NCI-H748 treated with DMSO at 0.1 percent for 48 hours (cell line): ENCODE results near the gene POP7.
A peak's percentile ranks its signal among the peaks of the same experiment; 100 is the strongest.
"Not testable (repeated sequence)": the region's sequence is repeated elsewhere in the genome, so short reads cannot be mapped to it uniquely, and the experiment has no call there.

Source experiments
- DNase-seq: peaks from one replicate; lab custom pipeline; 2025; lab: John Stamatoyannopoulos, UW

Gene POP7

DNA sequence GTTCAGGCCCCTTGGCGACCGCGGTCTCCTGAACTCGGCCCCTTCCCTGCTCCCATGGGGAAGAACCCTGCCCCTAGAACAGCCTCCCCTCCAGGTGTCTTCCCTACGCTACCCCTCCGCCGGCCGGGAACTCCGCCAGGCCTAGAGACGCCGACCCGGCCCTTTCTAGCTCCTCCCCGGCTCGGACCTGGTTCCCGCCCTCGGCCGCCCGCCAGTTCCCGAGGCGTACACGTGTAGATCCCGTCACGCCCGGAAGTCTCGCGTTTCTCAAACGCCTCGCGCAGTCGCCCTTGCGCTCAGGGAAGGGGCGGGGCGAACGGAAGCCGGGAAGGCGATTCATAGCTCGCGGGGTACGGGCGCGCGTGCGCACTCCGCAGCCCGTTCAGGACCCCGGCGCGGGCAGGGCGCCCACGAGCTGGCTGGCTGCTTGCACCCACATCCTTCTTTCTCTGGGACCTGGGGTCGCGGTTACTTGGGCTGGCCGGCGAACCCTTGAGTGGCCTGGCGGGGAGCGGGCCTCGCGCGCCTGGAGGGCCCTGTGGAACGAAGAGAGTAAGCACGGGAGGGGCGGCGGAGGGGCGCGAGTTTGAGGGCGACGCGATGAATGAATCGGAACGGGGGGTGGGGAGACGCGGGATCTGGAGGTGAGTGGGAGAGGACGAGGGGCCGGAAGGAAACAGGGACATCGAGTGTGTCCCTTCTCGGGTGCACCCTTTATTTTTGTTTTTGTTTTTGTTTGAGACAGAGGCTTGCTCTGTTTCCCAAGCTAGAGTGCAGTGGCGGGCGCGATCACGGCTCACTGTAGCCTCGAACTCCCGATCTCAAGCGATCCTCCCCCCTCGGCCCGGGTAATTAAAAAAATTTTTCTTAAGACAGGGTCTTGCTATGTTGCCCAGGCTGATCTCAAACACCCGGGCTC, at the start of gene POP7:
Gene POP7 (plus strand): TSS at position 369 of the 919 bp plus-strand sequence. CDS start 710 bp downstream, outside the sequence.
- peak; percentile 93 for DNase-seq

DNA sequence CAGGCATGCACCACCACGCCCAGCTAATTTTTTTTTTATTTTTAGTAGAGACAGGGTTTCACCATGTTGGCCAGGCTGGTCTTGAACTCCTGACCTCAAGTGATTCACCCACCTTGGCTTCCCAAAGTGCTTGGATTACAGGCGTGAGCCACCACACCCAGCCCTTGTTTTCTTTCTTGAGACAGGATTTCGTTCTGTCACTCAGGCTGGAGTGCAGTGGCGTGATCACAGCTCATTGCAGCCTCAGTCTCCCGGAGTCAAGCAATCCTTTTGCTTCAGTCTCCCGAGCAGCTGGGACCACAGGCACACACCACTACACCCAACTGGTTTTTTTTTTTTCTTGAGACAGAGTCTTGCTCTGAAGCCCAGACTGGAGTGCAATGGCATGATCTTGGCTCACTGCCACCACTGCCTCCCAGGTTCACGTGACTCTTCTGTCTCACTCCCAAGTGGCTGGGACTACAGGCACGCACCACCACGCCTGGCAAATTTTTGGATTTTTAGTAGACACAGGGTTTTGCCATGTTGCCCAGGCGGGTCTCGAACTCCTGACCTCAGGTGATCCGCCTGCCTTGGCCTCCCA, 43.6 kb upstream of the POP7 start:
- DNase-seq, result not testable (repeated sequence)

DNA sequence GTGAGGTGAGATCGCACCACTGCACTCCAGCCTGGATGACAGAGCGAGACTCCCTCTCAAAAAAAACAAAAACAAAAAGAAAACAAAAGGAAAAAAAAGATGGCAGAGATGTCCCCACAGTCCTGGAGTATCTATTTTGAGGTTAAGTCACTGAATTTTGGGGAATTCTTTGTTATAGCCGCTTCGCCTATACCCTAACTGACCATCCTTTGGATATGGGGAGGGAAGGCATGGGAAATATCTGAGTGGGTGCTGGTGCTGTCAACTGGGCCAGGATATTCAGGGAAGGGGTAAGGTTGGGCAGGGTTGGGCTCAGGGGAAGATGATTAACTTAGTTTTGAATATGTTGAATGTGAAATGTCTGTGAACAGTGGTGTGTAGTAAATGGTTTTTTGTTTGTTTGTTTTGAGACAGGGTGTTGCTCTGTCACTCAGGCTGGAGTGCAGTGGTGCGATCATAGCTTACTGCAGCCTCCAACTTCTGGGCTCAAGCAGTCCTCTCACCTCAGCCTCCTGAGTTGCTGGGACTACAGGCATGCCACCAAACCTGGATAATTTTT, 40.7 kb upstream of the POP7 start:
- no peak for DNase-seq

DNA sequence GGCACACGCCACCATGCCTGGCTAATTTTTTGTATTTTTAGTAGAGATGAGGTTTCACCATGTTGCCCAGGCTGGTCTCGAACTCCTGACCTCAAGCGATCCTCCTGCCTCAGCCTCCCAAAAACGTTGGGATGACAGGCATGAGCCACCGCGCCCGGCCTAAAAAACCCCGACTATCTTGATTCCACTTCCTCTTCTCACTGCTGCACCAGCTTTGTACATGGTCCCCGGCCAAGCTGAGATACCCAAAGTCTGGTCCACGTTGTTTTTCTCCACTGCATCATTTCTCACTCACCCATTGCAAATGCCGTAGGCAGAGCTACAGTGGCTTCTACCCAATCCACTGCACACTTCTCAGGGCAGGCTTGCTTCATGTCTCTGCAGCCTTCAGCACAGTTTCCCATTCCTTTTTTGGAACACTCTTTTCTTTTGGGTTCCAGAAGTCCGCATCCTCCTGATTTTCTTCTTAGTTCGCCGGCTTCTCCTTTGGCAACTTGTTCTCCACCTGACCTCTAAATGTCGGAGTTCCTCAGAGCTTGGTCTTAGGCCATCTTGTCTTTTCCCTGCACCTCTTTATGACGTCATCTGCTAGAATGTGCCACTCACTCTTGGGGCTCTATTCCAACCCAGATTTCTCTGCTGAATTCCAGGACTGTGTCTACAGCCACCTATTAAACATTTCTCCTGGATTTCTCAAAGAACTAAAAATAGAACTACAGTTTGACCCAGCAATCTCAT, 38.4 kb upstream of the POP7 start:
- no peak for DNase-seq

DNA sequence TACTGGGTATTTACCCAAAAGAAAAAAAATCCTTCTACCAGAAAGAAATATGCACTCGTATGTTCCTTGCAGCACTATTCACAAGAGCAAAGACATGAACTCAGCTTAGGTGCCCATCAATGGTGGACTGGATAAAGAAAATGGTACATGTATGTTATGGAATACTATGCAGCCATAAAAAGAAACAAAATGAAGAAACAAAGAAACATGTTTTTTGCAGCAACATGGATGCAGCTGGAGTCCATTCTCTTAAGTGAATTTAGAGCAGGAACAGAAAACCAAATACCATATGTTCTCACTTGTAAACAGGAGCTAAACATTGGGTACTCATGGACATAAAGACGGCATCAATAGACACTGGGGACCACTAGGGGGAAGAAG, 37.9 kb upstream of the POP7 start:
- no peak for DNase-seq

DNA sequence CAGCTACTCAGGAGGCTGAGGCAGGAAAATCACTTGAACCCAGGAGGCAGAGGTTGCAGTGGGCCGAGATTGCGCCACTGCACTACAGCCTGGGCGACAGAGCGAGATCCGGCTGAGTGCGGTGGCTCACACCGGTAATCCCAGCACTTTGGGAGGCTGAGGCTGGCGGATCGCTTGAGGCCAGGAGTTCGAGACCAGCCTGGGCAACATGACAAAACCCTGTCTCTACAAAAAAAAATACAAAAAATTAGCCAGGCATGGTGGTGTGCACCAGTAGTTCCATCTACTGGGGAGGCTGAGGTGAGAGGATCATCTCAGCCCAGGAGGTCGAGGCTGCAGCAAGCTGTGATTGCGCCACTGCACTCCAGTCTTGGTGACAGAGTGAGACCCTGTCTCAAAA, 36.8 kb upstream of the POP7 start:
- DNase-seq, result not testable (repeated sequence)

DNA sequence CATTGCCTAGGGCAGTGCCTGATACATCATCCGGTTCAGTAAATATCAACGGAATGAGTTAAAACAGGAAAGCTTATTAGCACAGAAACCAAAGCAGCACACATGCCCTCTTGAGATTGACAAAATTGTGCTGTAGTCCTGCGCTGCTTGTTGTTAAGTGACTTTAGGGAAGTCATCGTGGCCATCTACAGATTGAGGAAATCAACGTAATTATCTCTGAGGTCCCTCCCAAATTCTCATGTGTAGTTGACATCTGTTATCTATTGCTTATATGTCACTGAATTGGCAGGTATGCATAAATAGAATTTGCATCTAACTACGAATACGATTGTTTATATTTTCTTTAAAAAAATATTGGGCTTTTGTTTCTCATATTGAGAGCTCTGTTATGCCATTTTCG, 35.8 kb upstream of the POP7 start:
- DNase-seq, result no peak

DNA sequence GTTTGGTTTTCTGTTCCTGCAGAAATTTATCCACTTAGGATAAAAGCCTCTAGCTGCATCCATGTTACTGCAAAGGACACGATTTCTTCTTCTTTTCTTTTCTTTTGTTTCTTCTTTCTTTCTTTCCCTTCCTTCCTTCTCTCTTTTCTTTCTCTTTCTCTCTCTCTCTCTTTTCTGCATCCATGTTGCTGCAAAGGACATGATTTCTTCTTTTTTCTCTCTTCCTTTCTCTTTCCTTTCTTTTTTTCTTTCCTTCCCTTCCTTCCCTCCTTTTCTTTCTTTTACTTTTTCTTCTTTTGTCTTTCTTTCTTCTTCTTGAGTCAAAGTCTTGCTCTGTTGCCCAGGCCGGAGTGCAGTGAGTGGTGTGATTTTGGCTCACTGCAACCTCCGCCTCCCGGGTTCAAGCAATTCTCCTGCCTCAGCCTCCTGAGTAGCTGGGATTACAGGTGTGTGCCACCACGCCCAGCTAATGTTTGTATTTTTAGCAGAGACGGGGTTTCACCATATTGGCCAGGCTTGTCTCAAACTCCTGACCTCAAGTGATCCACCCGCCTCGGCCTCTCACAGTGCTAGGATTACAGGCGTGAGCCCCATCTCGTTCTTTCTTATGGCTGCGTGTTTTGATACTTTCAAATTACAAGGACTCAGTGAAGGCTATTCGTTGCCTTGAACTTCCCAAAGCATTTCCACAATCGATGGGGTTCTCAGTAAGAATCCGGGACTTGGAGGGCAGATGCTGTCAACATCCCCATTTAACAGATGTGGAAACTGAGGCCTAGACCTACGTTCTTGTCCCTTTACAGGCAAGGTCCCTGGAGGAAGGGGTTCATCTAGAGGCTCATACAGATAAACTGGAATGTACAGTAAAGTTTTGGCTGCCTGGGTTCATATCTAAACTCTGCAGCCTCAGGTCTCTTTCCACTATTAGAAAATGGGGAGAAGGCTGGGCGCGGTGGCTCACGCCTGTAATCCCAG, 34.3 kb upstream of the POP7 start:
- no peak for DNase-seq

DNA sequence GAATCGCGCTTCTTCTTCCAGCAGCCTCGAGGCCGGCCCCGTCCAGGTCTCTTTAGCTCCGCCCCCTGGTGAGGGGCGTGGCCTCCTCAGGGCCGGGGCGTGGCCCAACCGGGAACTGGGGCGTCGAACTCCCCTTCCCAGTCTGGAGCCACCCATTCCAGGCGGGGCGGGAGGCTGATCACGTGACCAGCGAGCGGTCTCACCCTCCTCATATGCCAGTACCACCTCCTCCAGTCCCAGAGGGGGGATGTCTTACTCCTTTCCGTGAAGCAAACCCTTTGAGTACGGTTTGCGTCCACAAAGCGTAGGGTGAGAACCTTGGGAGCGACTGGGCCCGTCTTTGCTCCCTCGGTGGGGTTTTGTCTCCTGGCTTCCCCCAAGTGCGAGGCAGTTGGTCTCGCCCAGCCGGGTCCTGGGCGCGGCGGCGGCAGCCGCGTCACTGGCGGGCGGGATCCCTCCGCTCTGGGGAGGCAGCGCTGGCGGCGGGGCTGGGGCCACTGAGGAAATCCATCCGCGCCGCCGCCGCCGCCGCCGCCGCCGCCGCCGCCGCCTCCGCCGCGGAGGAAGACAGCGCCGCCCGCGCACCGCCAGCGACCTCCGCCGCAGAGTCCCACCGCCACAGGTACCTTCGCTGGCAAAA, 32.5 kb upstream of the POP7 start, which contains the start of gene GNB2:
Gene GNB2 (plus strand): TSS at position 439 of the 640 bp plus-strand sequence. CDS start 2,526 bp downstream, outside the sequence.
- peak; percentile 93 for DNase-seq

DNA sequence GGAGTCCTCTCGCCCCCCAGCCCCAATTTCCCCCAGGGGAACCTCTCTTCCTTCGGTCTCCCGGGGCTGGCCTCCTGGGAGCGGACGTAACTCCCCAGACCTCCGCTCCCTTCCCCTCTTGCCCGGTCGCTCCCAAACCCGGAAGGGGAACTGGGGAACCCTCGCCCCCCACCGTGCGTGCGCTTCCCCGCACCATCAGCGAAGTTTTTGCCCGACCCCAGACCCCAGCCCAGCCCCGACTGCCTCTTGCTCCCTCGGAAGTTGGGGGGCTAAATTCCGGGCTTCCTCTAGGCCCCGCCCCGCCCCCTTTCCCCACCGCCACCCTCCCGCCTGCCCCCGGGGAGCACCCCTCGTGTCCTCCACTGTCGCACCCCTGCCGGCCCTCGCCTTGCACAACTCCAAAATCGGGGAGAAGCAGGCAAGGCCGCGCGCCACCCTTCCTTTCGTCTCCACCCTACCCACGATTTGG, 31.9 kb upstream of the POP7 start:
- DNase-seq, result no peak

DNA sequence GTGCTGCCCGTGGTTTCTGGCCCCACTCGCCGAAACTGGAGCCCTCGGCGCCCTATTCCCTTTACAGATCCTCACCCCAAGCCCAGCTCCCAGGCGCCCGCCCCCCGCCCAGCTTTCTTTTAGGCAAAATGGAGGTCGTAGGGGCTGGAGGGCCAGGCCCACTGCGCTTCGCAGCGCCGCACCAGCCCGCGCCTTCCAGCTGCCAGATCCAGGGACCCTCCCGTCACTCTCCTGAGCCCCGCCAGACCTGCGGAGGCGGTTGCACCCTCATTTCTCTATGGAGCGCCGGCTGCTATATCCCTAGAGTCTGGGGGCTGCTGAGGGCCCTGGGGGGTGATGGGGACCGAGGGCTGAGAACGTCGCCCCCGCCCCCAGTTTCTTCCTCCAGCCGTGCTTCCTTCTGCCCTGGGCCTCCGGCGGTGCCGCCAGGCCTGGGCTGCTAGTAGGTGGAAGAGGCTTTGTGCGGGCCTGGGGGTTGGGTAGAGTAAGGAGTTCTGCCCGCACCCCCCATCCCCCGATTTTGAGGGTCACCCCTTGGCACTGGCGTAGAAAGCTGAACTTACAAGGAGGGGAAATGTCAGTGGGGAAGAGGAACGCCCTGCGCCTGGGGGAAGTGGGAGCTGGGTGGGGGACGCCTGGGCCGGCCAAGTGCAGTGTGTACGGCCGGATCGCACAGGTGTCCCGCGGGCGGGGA, 31.4 kb upstream of the POP7 start:
- DNase-seq, result no peak

DNA sequence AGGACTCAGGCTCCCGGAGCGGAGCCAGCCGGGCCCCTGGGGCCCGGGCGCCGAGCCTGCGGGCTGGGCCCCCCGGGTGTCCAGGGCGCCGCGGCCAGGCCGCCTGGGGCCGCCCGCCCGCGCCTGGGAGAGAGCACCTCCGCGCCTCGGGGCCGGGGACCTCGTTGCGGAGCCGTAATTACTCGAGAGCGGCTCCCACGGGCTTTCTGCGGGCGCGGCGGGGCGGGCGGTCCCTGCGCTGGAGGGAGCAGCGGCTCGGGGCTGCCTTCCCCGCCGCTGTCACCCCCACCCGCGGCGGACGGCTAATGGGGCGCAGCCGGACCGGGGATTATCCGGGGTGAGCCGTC, 30.8 kb upstream of the POP7 start:
- no peak for DNase-seq

DNA sequence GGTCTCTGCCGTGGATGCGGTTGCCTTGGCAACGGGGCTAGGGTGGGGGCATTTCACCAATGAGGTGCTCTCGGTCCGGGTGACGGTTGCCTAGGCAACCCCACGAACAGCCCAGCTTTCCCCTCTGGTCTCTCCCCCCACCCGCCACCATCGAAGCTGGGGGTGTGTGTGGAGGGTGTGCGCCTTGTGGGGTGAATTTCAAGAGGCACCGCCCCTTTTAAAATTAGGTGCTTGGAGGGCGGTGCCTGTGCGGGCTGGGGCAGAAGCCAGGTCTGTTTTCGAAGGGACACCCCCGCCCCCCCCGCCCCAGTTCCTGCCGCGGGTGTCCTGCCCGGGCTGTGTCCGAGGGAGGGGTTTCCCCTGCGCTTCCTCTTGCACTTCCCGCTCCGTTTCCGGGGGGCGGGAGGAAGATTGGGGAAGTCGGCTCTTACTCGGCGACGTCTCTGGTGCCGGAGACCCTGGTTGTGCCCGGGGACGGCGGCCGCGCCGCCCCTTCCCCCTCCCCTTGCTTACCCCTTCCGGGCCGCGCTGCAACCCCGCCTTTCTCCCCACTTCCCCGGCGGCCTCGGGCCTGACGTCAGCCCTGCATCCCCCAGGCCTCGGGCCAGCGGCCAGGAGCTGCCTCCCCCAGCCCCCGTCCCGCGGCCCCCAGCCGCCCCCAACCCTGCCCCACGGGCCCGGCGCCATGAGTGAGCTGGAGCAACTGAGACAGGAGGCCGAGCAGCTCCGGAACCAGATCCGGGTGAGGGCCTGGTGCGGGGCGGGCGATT, 30.2 kb upstream of the POP7 start:
- DNase-seq, result peak; percentile 66

DNA sequence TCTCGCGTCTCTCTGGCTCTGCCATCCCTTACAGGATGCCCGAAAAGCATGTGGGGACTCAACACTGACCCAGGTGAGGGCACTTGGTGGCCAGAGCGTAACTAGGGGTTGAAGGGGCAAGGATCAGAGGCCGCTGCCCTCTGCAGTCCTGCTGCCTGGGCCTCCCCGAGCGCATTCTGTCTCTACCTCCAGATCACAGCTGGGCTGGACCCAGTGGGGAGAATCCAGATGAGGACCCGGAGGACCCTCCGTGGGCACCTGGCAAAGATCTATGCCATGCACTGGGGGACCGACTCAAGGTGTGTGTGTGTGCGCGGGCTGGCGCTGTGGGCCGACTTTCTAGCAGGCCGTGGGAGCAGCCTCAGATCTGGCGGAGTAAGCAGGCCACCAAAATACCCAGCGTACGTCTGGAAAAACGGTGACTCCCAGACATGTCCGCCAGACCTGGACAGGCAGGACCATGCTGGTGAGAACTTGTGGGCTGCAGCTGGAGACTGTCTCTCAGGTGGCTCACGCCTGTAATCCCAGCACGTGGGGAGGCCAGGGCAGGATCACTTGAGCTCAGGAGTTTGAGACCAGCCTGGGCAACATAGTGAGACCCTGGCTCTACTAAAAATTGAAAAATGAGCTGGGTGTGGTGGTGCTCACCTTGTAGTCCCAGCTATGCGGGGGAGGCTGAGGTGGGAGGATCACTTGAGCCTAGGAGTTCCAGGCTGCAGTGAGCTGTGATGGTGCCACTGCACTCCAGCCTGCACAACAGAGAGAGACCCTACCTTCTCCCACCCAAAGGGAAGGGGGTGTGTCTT, 29.2 kb upstream of the POP7 start:
- no peak for DNase-seq

DNA sequence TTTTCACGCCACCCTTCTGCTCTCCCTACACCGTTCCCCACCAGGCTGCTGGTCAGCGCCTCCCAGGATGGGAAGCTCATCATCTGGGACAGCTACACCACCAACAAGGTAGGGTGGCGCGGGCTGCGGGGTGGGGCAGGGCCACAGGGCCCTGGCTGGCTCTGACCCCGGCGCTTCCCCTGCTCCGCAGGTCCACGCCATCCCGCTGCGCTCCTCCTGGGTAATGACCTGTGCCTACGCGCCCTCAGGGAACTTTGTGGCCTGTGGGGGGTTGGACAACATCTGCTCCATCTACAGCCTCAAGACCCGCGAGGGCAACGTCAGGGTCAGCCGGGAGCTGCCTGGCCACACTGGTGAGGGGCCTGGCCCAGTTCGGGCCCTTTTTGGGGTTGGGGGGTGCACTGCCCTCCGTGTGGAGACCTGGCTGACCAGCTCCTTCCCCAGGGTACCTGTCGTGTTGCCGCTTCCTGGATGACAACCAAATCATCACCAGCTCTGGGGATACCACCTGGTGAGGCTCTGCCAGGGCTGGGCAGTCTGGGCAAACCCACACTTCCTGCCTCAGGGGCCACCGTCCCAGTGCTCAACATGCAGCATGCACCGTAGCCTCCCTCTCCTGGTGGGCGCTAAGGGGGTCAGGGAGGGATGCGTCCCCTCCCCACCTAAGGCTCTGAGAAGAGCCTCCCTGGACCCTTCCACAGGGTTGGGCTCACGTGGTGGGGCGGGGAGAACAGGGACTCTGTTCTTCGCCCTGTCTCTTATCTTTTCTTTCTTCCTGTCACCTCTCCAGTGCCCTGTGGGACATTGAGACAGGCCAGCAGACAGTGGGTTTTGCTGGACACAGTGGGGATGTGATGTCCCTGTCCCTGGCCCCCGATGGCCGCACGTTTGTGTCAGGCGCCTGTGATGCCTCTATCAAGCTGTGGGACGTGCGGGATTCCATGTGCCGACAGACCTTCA, 28.3 kb upstream of the POP7 start:
- no peak for DNase-seq

DNA sequence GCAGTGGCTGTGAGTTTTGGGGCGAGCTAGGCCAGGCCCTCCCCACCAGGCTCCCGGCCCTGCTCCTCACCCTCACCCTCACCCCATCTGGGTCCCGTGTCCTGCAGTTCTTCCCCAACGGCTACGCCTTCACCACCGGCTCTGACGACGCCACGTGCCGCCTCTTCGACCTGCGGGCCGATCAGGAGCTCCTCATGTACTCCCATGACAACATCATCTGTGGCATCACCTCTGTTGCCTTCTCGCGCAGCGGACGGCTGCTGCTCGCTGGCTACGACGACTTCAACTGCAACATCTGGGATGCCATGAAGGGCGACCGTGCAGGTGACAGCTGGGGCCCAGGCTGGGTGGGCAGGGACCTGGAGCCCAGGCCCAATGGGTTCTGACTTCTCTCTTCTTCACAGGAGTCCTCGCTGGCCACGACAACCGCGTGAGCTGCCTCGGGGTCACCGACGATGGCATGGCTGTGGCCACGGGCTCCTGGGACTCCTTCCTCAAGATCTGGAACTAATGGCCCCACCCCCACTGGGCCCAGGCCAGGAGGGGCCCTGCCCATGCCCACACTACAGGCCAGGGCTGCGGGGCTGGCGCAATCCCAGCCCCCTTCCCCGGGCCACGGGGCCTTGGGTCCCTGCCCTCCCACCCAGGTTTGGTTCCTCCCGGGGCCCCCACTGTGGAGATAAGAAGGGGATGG, 27.5 kb upstream of the POP7 start:
- DNase-seq, result no peak
